Stimulated activated CD8-positive, alpha-beta memory T cell treated with anti-CD3 and anti-CD28 coated beads, Interleukin-15, amount 100 ng/mL, for 4 hours (primary cell): Measurements from ENCODE around the gene DENND2A.
"Not testable (repeated sequence)": the region's sequence is repeated elsewhere in the genome, so short reads cannot be mapped to it uniquely, and the experiment has no call there.

Experiments used
- DNase-seq, 2 donors: peaks; one replicate each; pipeline ENCODE4 v3.0.0-alpha.2; 2020; ENCODE audit warnings: low read depth in 2 of 2

DENND2A gene

GRCh38 chr7:140551355-140552239, 89.0 kb downstream of the DENND2A start:
- DNase-seq = no peak

GRCh38 chr7:140546947-140547346, 93.7 kb downstream of the DENND2A start:
- DNase-seq = no peak

DNA sequence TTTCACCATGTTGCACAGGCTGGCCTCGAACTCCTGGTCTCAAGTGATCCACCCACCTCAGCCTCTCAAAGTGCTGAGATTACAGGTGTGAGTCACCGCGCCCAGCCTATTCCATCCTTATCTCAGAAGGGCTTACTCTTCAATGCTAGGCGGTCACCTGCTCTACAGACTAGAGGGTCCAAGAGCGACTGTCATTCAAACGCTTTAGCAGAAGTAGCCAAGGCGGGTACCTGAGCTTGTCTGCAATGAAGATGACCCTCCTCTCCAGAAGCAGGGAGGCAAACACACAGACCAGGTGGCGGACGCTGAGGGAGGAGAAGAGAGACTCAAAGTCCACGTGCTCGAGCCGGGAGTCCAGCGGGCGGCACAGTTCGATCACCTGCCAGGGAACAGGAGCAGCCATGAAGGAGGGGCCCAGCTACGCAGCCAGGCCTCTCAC, 96.2 kb downstream of the DENND2A start:
- DNase-seq = no peak

- DNase-seq = no peak
Observed at GRCh38 chr7:140542228-140542603, 98.4 kb downstream of the DENND2A start.

GRCh38 chr7:140541513-140542227, 98.9 kb downstream of the DENND2A start:
- no peak for DNase-seq

GRCh38 chr7:140541176-140541512, 99.5 kb downstream of the DENND2A start:
- DNase-seq = no peak

GRCh38 chr7:140540136-140540777, 100.4 kb downstream of the DENND2A start:
- DNase-seq = no peak

DNA sequence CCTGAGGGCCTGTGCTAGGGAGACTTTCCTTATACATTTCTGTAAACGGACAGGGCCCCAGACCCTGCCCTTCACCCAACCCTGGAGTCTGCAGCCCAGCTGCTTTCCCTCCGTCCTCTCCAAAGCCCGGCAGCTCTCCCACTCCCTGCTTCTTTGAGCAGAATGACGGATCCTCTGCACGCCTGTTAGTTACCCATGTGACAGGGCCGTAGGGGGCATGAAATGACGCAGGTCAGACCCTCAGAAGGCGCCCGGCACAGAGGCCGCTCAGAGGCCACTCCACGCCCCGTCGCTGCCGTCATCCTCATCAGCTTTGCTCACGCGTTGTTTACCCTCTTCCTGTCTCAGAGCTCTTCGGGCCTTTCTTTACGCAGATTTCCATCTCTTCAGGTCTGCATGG, 101.2 kb downstream of the DENND2A start:
- no peak for DNase-seq

DNA sequence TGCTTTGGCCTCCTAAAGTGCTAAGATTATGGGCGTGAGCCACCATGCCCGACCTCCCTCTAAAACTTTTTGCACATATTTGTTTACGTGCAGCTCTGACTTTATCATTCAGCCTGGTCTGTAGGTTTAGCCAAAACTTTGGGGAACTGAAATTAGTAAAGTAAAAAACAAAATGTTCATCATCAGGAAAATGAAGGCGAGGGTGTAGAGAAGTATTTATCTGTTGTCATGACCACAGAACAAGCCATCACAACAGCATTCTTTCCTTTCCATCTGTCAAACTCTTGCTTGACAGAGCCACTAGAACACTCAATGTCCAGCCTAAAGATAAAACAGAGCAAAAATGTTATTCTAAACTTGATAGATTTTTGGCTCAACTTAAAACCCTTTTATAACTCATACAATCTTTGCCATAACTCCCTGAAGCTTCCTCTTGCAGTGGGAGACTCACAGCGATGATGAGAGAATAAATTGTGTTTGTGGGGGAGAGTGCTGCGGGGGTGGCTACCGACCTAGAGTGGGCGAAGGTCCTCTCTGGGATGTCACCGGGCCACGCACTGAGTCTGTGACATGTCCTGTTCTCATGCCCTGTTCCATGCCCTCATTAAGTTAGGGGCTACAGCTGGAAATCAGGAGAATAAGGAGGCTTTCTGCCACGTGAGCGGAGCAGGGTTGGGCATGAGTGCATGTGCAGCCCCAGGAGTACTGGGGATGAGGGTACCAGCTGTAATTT, 102.7 kb downstream of the DENND2A start:
- no peak for DNase-seq

DNA sequence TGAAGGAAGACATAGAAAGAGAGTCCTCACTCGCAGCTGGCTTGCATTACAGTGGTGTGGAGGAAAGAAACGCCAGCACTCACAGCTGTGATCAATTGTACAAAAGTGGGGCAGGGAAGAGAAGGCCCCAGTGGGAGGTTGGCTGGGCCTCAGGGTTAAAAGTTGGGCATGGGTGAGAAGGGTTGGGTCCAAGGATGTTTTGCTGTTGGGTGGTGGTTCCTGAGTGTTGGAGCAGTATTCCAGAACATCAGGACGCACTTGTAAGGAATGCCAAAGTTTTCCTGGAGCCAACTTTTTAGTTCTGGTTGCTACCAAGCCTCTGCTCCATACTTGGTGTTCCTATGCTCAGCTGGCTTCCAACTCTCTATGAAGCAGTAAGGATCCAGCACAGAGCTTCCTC, 105.9 kb downstream of the DENND2A start:
- no peak for DNase-seq

- no peak for DNase-seq
Observed at GRCh38 chr7:140533394-140533872, 107.2 kb downstream of the DENND2A start.

- DNase-seq = not testable (repeated sequence)
Observed at GRCh38 chr7:140529428-140529827, 111.2 kb downstream of the DENND2A start.

- no peak for DNase-seq
Observed at GRCh38 chr7:140526787-140527664, 113.6 kb downstream of the DENND2A start.

- no peak for DNase-seq
Observed at GRCh38 chr7:140526214-140526613, 114.4 kb downstream of the DENND2A start.

- no peak for DNase-seq
Observed at GRCh38 chr7:140525743-140526142, 114.9 kb downstream of the DENND2A start.

GRCh38 chr7:140521421-140521820, 119.2 kb downstream of the DENND2A start:
- DNase-seq = no peak

DNA sequence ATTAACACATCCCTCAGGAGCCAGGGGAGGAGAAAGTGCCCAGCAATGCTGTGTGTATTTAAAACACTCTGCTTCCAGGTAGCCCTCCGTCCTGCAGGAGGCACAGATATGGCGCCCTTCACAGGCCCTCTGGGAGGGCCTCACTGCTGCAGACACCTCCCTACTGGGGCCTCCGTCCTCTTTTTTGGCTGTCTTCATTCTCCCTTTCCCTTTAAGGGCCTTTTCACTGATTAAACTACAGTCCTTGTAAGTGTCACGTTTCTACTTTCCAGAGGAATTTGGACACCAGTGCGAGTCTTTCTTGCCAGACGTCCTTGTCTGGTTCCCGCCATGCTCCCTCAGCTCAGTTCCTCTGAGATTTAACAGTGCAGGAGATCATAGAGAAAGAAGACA, 121.6 kb downstream of the DENND2A start:
- no peak for DNase-seq

GRCh38 chr7:140518370-140519006, 122.1 kb downstream of the DENND2A start:
- no peak for DNase-seq

GRCh38 chr7:140517546-140518369, 122.9 kb downstream of the DENND2A start:
- peak; percentile 17 to 24 for DNase-seq
